ENCODE measurements around the gene SLC1A3.

- no peak for TF ChIP-seq CTCF (IDR thresholded peaks at IDR 0.05)
- TF ChIP-seq EZH2 (IDR thresholded peaks at IDR 0.05) = no peak
- no peak for TF ChIP-seq EZH2phosphoT487 (IDR thresholded peaks at IDR 0.05)
Observed at GRCh38 chr5:36653044-36653705, 46.8 kb downstream of the SLC1A3 start.
